ENCODE data around the gene CUX1. TPM values are rescaled to one million over a fixed set of nuclear protein-coding genes. Genes with fewer than 3 reads are reported as not detected.

Gene CUX1
- total RNA-seq, 4 donors from 2014 or later: 42.8 to 59.0 (median 47.4) TPM

GRCh38 chr7:102008535-102009262, 191.3 kb downstream of the CUX1 start:
- TF ChIP-seq, protein P1, sequence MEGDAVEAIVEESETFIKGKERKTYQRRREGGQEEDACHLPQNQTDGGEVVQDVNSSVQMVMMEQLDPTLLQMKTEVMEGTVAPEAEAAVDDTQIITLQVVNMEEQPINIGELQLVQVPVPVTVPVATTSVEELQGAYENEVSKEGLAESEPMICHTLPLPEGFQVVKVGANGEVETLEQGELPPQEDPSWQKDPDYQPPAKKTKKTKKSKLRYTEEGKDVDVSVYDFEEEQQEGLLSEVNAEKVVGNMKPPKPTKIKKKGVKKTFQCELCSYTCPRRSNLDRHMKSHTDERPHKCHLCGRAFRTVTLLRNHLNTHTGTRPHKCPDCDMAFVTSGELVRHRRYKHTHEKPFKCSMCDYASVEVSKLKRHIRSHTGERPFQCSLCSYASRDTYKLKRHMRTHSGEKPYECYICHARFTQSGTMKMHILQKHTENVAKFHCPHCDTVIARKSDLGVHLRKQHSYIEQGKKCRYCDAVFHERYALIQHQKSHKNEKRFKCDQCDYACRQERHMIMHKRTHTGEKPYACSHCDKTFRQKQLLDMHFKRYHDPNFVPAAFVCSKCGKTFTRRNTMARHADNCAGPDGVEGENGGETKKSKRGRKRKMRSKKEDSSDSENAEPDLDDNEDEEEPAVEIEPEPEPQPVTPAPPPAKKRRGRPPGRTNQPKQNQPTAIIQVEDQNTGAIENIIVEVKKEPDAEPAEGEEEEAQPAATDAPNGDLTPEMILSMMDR (IDR thresholded peaks at IDR 0.05; ENCODE audit: low read depth): no peak

DNA sequence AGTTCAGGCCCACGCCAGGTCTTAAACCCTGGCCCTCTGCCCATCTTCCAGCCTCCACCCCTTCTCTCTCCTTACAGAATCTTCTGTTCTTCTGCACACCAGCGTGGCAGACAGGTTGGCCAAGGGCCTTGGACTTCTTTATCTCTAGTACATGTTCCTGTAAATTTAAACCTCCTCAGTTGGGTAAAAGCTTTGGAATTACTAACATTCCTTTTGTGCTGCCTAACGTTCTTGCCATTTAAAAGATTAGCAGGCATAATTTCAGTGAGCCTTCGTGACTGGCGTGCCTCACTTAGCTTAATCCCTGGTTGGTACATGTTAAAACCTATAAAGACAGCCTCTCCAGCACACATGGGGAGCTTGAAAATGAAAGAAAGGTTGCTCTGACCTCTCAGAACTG, 192.2 kb downstream of the CUX1 start:
- TF ChIP-seq, protein P1 (IDR thresholded peaks at IDR 0.05; ENCODE audit: low read depth): no peak

- TF ChIP-seq, protein P1 (IDR thresholded peaks at IDR 0.05; ENCODE audit: low read depth): no peak
These were observed 195.6 kb downstream of the CUX1 start for GRCh38 chr7:102012941-102013461.

GRCh38 chr7:102018876-102019275, 201.4 kb downstream of the CUX1 start:
- TF ChIP-seq, protein P1 (IDR thresholded peaks at IDR 0.05; ENCODE audit: low read depth): no peak

GRCh38 chr7:102019461-102019860, 202.0 kb downstream of the CUX1 start:
- TF ChIP-seq, protein P1 (IDR thresholded peaks at IDR 0.05; ENCODE audit: low read depth): no peak

DNA sequence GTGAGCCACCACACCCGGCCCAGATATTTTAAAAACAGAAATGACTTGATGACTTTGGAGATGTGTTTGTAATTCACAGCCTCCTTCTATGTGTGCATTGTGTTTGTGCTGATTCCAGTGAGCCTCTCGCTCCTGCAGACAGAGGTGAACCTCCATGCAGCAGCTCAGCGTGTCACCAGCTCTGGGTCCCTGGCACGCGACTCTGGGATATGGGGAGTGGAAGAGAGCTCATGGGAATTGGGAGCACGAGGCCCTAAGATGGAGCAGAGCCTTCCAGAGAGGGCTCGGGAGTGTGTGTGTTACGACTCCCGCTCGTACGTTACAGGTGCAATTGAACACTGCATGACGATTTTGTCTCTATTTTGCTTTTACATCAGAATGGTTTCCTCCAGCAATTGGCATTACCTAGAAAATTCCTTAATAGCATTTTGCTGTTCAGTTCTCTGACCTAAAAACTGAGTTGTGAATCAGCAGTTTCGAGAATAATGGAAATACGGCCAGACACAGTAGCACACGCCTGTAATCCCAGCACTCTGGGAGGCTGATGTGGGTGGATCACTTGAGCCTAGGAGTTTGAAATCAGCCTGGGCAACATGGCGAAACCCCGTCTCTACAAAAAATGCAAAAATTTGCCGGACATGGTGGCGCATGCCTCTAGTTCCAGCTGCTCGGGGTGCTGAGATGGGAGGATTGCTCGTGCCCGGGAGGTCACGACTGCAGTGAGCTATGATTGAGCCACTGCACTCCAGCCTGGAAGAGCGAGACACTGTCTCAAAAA, 204.6 kb downstream of the CUX1 start:
- TF ChIP-seq, protein P1 (IDR thresholded peaks at IDR 0.05; ENCODE audit: low read depth): no peak

Measured in subcutaneous adipose tissue (tissue), 4 donors.